Measurements from ENCODE around the gene CHD3.

DNA sequence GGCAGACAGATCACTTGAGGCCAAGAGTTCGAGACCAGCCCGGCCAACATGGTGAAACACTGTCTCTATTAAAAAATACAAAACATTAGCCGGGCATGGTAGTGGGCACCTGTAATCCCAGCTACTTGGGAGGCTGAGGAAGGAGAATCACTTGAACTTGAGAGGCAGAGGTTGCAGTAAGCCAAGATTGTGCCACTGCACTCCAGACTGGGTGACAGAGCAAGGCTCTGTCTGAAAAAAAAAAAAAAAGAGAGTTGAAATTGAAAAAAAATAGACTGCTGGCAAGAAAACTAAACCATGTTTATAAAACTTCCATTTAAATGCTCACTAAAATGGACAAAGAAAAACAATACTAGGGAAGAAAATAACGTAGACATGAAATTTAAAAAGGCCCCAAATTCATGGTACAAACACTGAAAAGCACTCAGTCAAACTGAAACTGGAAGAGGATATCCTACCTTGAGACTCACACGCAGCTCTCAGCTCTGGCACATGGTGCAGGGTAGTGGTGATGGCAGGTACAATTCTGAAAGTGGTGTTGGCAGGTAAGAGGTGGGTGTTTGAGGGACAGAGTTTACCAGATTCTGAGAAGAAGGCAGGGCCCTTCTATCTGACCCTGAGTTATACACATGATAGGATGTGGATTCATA is 62.7 kb downstream of the CHD3 start:
- TF ChIP-seq, protein P1, sequence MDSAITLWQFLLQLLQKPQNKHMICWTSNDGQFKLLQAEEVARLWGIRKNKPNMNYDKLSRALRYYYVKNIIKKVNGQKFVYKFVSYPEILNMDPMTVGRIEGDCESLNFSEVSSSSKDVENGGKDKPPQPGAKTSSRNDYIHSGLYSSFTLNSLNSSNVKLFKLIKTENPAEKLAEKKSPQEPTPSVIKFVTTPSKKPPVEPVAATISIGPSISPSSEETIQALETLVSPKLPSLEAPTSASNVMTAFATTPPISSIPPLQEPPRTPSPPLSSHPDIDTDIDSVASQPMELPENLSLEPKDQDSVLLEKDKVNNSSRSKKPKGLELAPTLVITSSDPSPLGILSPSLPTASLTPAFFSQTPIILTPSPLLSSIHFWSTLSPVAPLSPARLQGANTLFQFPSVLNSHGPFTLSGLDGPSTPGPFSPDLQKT (CRISPR knock-in tag; IDR thresholded peaks at IDR 0.05; ENCODE audit: borderline replicate concordance), result no peak
- TF ChIP-seq YEATS4 (CRISPR knock-in tag; IDR thresholded peaks at IDR 0.05; ENCODE audit: borderline replicate concordance) (no peak), MAZ (IDR thresholded peaks at IDR 0.05; ENCODE audit: borderline replicate concordance, low read depth, low read length) (no peak), MAZ (CRISPR knock-in tag; IDR thresholded peaks at IDR 0.05; ENCODE audit: low read depth) (no peak), NR2F6 (IDR thresholded peaks at IDR 0.05) (no peak), NR2F6 (CRISPR knock-in tag; IDR thresholded peaks at IDR 0.05) (no peak), HNF4G (IDR thresholded peaks at IDR 0.05; ENCODE audit: borderline replicate concordance, low read depth, low read length) (no peak), HNF4G (CRISPR knock-in tag; IDR thresholded peaks at IDR 0.05; ENCODE audit: borderline replicate concordance, low read depth) (no peak), EZH2 (conservative IDR thresholded peaks at IDR 0.05; ENCODE audit: low read depth, low read length) (no peak), ZNF274 (CRISPR knock-in tag; IDR thresholded peaks at IDR 0.05) (no peak), CEBPB (IDR thresholded peaks at IDR 0.05; ENCODE audit: borderline replicate concordance, low read depth, low read length) (no peak), GTF2F1 (IDR thresholded peaks at IDR 0.05; ENCODE audit: low read length) (no peak), FOSL2 (CRISPR knock-in tag; IDR thresholded peaks at IDR 0.05) (no peak)
- TF ChIP-seq, protein P2, sequence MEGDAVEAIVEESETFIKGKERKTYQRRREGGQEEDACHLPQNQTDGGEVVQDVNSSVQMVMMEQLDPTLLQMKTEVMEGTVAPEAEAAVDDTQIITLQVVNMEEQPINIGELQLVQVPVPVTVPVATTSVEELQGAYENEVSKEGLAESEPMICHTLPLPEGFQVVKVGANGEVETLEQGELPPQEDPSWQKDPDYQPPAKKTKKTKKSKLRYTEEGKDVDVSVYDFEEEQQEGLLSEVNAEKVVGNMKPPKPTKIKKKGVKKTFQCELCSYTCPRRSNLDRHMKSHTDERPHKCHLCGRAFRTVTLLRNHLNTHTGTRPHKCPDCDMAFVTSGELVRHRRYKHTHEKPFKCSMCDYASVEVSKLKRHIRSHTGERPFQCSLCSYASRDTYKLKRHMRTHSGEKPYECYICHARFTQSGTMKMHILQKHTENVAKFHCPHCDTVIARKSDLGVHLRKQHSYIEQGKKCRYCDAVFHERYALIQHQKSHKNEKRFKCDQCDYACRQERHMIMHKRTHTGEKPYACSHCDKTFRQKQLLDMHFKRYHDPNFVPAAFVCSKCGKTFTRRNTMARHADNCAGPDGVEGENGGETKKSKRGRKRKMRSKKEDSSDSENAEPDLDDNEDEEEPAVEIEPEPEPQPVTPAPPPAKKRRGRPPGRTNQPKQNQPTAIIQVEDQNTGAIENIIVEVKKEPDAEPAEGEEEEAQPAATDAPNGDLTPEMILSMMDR (CRISPR knock-in tag; IDR thresholded peaks at IDR 0.05), result no peak
- TF ChIP-seq, protein P3, sequence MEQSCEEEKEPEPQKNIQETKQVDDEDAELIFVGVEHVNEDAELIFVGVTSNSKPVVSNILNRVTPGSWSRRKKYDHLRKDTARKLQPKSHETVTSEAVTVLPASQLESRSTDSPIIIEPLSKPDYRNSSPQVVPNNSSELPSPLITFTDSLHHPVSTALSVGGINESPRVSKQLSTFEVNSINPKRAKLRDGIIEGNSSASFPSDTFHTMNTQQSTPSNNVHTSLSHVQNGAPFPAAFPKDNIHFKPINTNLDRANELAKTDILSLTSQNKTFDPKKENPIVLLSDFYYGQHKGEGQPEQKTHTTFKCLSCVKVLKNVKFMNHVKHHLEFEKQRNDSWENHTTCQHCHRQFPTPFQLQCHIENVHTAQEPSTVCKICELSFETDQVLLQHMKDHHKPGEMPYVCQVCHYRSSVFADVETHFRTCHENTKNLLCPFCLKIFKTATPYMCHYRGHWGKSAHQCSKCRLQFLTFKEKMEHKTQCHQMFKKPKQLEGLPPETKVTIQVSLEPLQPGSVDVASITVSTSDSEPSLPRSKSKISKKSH (CRISPR knock-in tag; IDR thresholded peaks at IDR 0.05; ENCODE audit: borderline replicate concordance), result no peak
- TF ChIP-seq, protein P4, sequence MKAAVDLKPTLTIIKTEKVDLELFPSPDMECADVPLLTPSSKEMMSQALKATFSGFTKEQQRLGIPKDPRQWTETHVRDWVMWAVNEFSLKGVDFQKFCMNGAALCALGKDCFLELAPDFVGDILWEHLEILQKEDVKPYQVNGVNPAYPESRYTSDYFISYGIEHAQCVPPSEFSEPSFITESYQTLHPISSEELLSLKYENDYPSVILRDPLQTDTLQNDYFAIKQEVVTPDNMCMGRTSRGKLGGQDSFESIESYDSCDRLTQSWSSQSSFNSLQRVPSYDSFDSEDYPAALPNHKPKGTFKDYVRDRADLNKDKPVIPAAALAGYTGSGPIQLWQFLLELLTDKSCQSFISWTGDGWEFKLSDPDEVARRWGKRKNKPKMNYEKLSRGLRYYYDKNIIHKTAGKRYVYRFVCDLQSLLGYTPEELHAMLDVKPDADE (CRISPR knock-in tag; IDR thresholded peaks at IDR 0.05), result no peak
